Testis (tissue), 3 donors: ENCODE measurements around the gene PRKAG3. TPM values are rescaled to one million over a fixed set of nuclear protein-coding genes. Genes with fewer than 3 reads are reported as not detected.

ENCODE experiments used
- DNase-seq: peaks from one replicate; pipeline ENCODE4 v3.0.0-alpha.2; 2019
- H3K27ac ChIP-seq, 2 donors: fragments of 200-600 bp; sonication (generic); one replicate each; pipeline ENCODE4 v1.5.1; 2019
- H3K27me3 ChIP-seq: fragments of 200-600 bp; sonication (generic); one replicate; pipeline ENCODE4 v1.5.1; 2019
- H3K36me3 ChIP-seq: fragments of 200-600 bp; sonication (generic); one replicate; pipeline ENCODE4 v1.5.1; 2017; ENCODE audit warnings: low read depth; ENCODE audit errors: missing control alignments
- H3K4me1 ChIP-seq: fragments of 200-600 bp; sonication (generic); one replicate; pipeline ENCODE4 v1.5.1; 2019
- H3K4me3 ChIP-seq, 2 donors: fragments of 200-600 bp; sonication (generic); one replicate each; pipeline ENCODE4 v1.5.1; 2017 to 2019
- H3K9me3 ChIP-seq: fragments of 200-600 bp; sonication (generic); one replicate; pipeline ENCODE4 v1.5.1; 2017
- POLR2A ChIP-seq: fragments of 450-650 bp; IDR thresholded peaks from one replicate; pipeline ENCODE4 v1.6.1; 2017; ENCODE audit warnings: antibody characterized with exemption, mild to moderate bottlenecking, moderate library complexity
- WGBS, 2 donors: methylation state at CpG; one replicate each; pipeline ENCODE4 v1.1.5; 2018; 5-methylcytosine and 5-hydroxymethylcytosine counted together
- intact Hi-C: fragments of 100-400 bp; cut with DNase I; formaldehyde crosslinking; loops from one replicate; pipeline ENCODE4 v1.15.1; 2023; ENCODE audit warnings: low total_unique reads
- polyA plus RNA-seq: library from polyadenylated mRNA; stranded (reverse); fragments of 350-450 nt; fragmentation: Illumina TruSeq; extraction: RNeasy Lipid Tissue Mini Kit (QIAGEN cat#74804); gene quantifications from one replicate; pipeline ENCODE4 v1.2.3, GENCODE V29; 2014; ENCODE audit warnings: low read depth, low replicate concordance; ENCODE audit not compliant: insufficient read depth
- total RNA-seq, 2 donors: library from RNA; depleted of rRNA; stranded (reverse); fragments of >200 nt; gene quantifications; one replicate each; pipeline ENCODE4 v1.2.3, GENCODE V29; 2016
- TF ChIP-seq, protein P1 (sequence below), 3 experiments: fragments of 450-650 bp in 2 of 3; fragments of 200-600 bp in 1 of 3; sonication (generic) in 1 of 3; IDR thresholded peaks; one replicate each; pipeline ENCODE4 v1.5.1; 2016 to 2019; ENCODE audit warnings: antibody characterized with exemption in 3 of 3, mild to moderate bottlenecking in 2 of 3, moderate library complexity in 1 of 3

Gene PRKAG3
- total and polyA plus RNA-seq, 3 donors from 2014 or later, result 0.25 to 0.40 (median 0.39) TPM

GRCh38 chr2:218856896-218857243, 25.3 kb upstream of the PRKAG3 start:
- H3K4me1 ChIP-seq, result peaks cover 21% of the 10 kb centered on the region
- no peak for TF ChIP-seq POLR2A
- TF ChIP-seq, protein P1, sequence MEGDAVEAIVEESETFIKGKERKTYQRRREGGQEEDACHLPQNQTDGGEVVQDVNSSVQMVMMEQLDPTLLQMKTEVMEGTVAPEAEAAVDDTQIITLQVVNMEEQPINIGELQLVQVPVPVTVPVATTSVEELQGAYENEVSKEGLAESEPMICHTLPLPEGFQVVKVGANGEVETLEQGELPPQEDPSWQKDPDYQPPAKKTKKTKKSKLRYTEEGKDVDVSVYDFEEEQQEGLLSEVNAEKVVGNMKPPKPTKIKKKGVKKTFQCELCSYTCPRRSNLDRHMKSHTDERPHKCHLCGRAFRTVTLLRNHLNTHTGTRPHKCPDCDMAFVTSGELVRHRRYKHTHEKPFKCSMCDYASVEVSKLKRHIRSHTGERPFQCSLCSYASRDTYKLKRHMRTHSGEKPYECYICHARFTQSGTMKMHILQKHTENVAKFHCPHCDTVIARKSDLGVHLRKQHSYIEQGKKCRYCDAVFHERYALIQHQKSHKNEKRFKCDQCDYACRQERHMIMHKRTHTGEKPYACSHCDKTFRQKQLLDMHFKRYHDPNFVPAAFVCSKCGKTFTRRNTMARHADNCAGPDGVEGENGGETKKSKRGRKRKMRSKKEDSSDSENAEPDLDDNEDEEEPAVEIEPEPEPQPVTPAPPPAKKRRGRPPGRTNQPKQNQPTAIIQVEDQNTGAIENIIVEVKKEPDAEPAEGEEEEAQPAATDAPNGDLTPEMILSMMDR (IDR thresholded peaks at IDR 0.05), result no peak
- no peaks in the 10 kb centered on the region for H3K36me3 ChIP-seq
- H3K4me3 ChIP-seq, result no peak overlapping the region
- no peaks in the 10 kb centered on the region for H3K9me3 ChIP-seq
- intact Hi-C loops, result no loop called here
- no peak for DNase-seq
- H3K27me3 ChIP-seq, result no peaks in the 10 kb centered on the region
- WGBS, 2 donors, result 88 to 95% methylated on average over 1 of the region's 1 CpG
- H3K27ac ChIP-seq, result no peak overlapping the region

- Histone ChIP-seq H3K9me3 (no peaks in the 10 kb centered on the region), H3K36me3 (no peaks in the 10 kb centered on the region), H3K4me3 (no peak overlapping the region), H3K4me1 (peaks cover 21% of the 10 kb centered on the region), H3K27me3 (no peaks in the 10 kb centered on the region), H3K27ac (no peak overlapping the region)
- DNase-seq, result no peak
- TF ChIP-seq, protein P1 (IDR thresholded peaks at IDR 0.05), result no peak
- TF ChIP-seq POLR2A, result no peak
- 54 to 63% methylated on average over 12 of the region's 12 CpGs for WGBS, 2 donors
- intact Hi-C loops, result no loop called here
Measured at GRCh38 chr2:218856167-218856895, 24.7 kb upstream of the PRKAG3 start.

GRCh38 chr2:218855305-218856166, 23.9 kb upstream of the PRKAG3 start:
- no peaks in the 10 kb centered on the region for H3K36me3 ChIP-seq
- no peaks in the 10 kb centered on the region for H3K27me3 ChIP-seq
- DNase-seq, result no peak
- no peak for TF ChIP-seq POLR2A
- TF ChIP-seq, protein P1 (IDR thresholded peaks at IDR 0.05), result no peak
- WGBS, 2 donors, result 65 to 81% methylated on average over 12 to 14 of the region's 14 CpGs
- no peak overlapping the region for H3K4me3 ChIP-seq
- no peaks in the 10 kb centered on the region for H3K9me3 ChIP-seq
- intact Hi-C loops, result no loop called here
- peaks cover 18% of the 10 kb centered on the region for H3K4me1 ChIP-seq
- H3K27ac ChIP-seq, result no peak overlapping the region

DNA sequence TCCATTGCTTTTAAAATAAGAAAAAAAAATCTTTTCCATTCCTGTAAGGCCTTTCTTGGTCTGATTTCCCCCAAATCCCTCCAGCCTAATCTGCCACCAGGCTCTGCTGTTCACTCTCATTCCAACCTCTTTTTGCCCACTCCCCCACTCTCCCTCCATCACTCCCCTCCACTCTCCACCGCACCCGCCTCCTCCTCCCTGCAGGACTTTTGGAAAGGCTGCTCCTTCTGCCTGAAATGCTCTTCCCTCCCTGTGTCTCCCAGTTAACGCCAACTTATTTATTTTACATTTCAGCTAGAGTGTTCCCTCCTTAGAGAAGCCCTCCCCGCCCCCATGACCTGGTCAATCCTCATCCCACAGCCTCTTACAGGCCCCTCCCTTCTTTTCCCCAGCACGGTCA, 23.3 kb upstream of the PRKAG3 start:
- intact Hi-C loops, result no loop called here
- Histone ChIP-seq H3K4me1 (peaks cover 13% of the 10 kb centered on the region), H3K4me3 (no peak overlapping the region), H3K36me3 (no peaks in the 10 kb centered on the region), H3K27ac (no peak overlapping the region), H3K9me3 (no peaks in the 10 kb centered on the region), H3K27me3 (no peaks in the 10 kb centered on the region)
- DNase-seq, result no peak
- TF ChIP-seq, protein P1 (IDR thresholded peaks at IDR 0.05), result no peak
- no peak for TF ChIP-seq POLR2A
- WGBS, 2 donors, result 74 to 78% methylated on average over 5 of the region's 5 CpGs
